Lung (tissue), 12 donors: Measurements from ENCODE around the gene ANKAR. TPM values are rescaled to one million over a fixed set of nuclear protein-coding genes. Genes with fewer than 3 reads are reported as not detected.

ENCODE experiments used
- ATAC-seq: fragments of 200-7000 bp; cut with Tn5 transposase; one replicate; pipeline ENCODE4 v1.9.1; 2020; ENCODE audit warnings: moderate number of reproducible peaks; ENCODE audit not compliant: insufficient read depth, low FRiP score
- DNase-seq, 3 donors: peaks; one replicate each; pipeline ENCODE4 v3.0.0-alpha.2; 2013 to 2017
- H3K27ac ChIP-seq, 2 donors: one replicate each; pipeline ENCODE4 v1.5.1; 2013; ENCODE audit warnings: mild to moderate bottlenecking in 2 of 2, moderate library complexity in 2 of 2, control low read depth in 1 of 2, inconsistent platforms in 1 of 2, low read depth in 1 of 2, low read length in 1 of 2
- H3K27me3 ChIP-seq, 3 donors: one replicate each; pipeline ENCODE4 v1.5.1; 2013; ENCODE audit warnings: low read length in 2 of 3; ENCODE audit not compliant: control insufficient read depth in 3 of 3, insufficient read depth in 3 of 3
- H3K36me3 ChIP-seq, 4 donors: one replicate each; pipeline ENCODE4 v1.5.1; 2013; ENCODE audit warnings: low read length in 4 of 4, mild to moderate bottlenecking in 1 of 4, moderate library complexity in 1 of 4; ENCODE audit not compliant: control insufficient read depth in 4 of 4, insufficient read depth in 4 of 4
- H3K4me1 ChIP-seq, 5 donors: one replicate each; pipeline ENCODE4 v1.5.1; 2013; ENCODE audit warnings: low read length in 5 of 5, mild to moderate bottlenecking in 2 of 5, moderate library complexity in 1 of 5; ENCODE audit not compliant: control insufficient read depth in 5 of 5, insufficient read depth in 5 of 5
- H3K4me3 ChIP-seq: one replicate; pipeline ENCODE4 v1.5.1; 2013; ENCODE audit warnings: mild to moderate bottlenecking, control low read depth, moderate library complexity
- H3K9ac ChIP-seq, 2 donors: one replicate each; pipeline ENCODE4 v1.5.1; 2013; ENCODE audit warnings: low read length in 2 of 2, control low read depth in 1 of 2; ENCODE audit not compliant: insufficient read depth in 1 of 2
- H3K9me3 ChIP-seq, 4 donors: one replicate each; pipeline ENCODE4 v1.5.1; 2013; ENCODE audit warnings: low read length in 3 of 4, mild to moderate bottlenecking in 1 of 4, moderate library complexity in 1 of 4; ENCODE audit not compliant: control insufficient read depth in 4 of 4, insufficient read depth in 3 of 4
- WGBS, 2 donors: extraction: QIAGEN DNeasy Blood & Tissue Kit; methylation state at CpG; one replicate each; pipeline ENCODE4 v1.1.7; 2013; 5-methylcytosine and 5-hydroxymethylcytosine counted together
- polyA plus RNA-seq, 2 donors: library from polyadenylated mRNA; stranded (reverse); fragments of 200-250 nt; gene quantifications; one replicate each; pipeline ENCODE4 v1.2.1, GENCODE V29; 2013
- total RNA-seq, 2 donors: library from RNA; depleted of rRNA in 1 of 2; stranded (reverse); fragments of >200 nt in 1 of 2; gene quantifications; one replicate each; pipeline ENCODE4 v1.2.1, GENCODE V29; 2014 to 2021
- TF ChIP-seq, protein P1 (sequence below): IDR thresholded peaks from 2 replicates; pipeline ENCODE4 v1.5.1; 2012; ENCODE audit warnings: mild to moderate bottlenecking; ENCODE audit errors: control extremely low read depth, extremely low read depth
- donor health status: control.
- donor health status: control.
- donor health status: Bipolar disorder and iron deficiency.
- donor health status: healthy.
- donor health status: DM: yes; HTN: yes; CAD: no.

ANKAR gene
- total and polyA plus RNA-seq, 4 donors = 0.95 to 39.2 (median 6.0) TPM

DNA sequence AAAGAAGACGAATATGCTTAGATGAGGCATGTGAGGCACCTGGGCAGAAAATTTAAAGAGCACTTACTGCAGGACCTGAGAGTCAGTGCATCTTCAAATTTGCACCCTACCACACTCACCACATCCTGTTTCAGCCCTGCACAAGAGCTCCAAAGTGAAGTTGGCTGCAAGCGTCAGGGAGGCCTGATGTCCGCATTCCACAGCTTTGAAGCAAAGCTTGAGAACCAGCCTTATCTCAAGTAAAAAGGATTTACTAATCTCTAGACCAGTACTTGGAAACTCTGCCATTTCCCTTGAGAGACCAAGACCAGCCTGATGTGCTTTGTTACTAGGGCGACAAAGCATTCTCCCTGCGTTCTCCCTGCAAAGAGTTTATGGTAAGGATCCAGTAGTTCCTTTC, 16.6 kb upstream of the ANKAR start:
- Histone ChIP-seq H3K9me3 (peaks cover 0 to 1% (median 0%) of the 10 kb centered on the region in 4 donors), H3K4me1 (peaks cover 0 to 12% (median 7%) of the 10 kb centered on the region in 5 donors), H3K27me3 (no peaks in the 10 kb centered on the region), H3K4me3 (no peak overlapping the region), H3K27ac (peak overlapping the region in 1 of 2 donors; percentile 50), H3K9ac (no peak overlapping the region), H3K36me3 (peaks cover 0 to 2% (median 0%) of the 10 kb centered on the region in 4 donors)
- ATAC-seq (peak; percentile 28), DNase-seq (peak; percentile 65 to 79 (median 67))
- WGBS, 2 donors = 43 to 44% methylated on average over 5 of the region's 5 CpGs
- TF ChIP-seq, protein P1, sequence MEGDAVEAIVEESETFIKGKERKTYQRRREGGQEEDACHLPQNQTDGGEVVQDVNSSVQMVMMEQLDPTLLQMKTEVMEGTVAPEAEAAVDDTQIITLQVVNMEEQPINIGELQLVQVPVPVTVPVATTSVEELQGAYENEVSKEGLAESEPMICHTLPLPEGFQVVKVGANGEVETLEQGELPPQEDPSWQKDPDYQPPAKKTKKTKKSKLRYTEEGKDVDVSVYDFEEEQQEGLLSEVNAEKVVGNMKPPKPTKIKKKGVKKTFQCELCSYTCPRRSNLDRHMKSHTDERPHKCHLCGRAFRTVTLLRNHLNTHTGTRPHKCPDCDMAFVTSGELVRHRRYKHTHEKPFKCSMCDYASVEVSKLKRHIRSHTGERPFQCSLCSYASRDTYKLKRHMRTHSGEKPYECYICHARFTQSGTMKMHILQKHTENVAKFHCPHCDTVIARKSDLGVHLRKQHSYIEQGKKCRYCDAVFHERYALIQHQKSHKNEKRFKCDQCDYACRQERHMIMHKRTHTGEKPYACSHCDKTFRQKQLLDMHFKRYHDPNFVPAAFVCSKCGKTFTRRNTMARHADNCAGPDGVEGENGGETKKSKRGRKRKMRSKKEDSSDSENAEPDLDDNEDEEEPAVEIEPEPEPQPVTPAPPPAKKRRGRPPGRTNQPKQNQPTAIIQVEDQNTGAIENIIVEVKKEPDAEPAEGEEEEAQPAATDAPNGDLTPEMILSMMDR = no peak

DNA sequence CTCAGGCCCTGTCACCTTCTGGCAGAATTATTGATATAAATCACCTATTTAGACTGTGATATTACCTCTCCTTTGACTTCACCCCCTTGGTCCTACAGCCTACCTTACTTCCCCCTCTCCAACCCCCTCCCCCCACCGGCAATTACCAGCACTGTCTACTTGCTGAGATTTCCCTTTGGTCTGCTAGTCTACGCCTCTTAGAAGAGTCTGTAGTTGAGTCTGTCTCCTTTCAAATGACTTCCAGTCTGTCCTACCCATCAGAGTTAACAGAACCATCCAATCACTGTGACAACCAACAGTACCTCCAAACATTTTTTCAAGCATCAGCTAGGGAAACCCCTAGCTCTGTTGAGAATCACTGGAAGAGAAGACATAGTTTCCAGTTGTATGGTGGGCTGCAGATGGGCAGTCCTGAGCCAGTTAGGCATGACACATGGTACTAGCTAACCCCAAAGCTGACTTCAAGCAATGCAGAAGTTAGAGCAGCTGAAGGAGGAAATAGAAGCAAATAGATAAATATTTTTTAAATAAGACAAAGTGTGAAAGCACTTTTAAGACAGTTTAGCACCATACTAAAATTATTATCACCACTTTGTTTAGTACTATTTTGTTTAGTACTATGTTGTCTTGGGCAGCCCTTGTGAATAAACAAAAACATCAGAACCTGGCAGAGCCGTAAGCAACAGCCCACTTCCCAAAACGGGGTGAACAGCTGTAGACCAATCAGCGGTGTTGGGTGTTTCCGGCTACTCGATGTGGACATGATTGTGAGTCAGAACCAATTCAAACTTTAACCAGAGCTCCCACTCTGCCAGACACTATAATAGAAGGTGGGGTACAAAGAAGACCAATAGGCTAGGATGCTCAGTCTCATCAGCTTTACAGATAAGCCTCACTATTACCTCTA, 15.9 kb upstream of the ANKAR start:
- no peaks in the 10 kb centered on the region for H3K27me3 ChIP-seq
- no peak for DNase-seq
- peak overlapping the region in 1 of 2 donors; percentile 50 for H3K27ac ChIP-seq
- H3K4me1 ChIP-seq = peaks cover 0 to 12% (median 7%) of the 10 kb centered on the region in 5 donors
- no peak for ATAC-seq
- WGBS, 2 donors = 49 to 60% methylated on average over 7 of the region's 7 CpGs
- H3K4me3 ChIP-seq = no peak overlapping the region
- H3K36me3 ChIP-seq = peaks cover 0 to 2% (median 0%) of the 10 kb centered on the region in 4 donors
- no peak overlapping the region for H3K9ac ChIP-seq
- no peaks in the 10 kb centered on the region for H3K9me3 ChIP-seq
- TF ChIP-seq, protein P1 = no peak

DNA sequence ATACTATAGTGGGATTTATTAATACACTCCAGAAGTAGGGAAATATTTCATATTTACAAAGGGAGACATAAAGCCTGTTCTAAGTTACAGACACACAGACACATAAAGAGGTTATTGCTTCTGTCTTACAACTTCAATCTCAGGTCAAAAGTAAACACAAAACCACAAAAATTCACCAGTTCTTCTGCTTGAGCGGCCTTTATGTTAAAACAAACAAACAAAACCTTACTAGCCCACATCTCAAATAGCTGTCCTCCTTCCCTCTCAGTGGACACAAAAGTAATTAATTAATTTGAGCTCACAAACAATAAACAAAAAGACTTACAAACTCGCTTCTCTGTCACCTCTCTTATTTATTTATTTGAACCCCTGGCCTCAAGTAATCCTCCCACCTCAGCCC, 14.7 kb upstream of the ANKAR start:
- WGBS, 2 donors = 59 to 78% methylated on average over 2 of the region's 2 CpGs
- TF ChIP-seq, protein P1 = no peak
- no peaks in the 10 kb centered on the region for H3K9me3 ChIP-seq
- H3K27ac ChIP-seq = no peak overlapping the region
- H3K27me3 ChIP-seq = no peaks in the 10 kb centered on the region
- DNase-seq (no peak), ATAC-seq (no peak)
- H3K4me3 ChIP-seq = no peak overlapping the region
- peak overlapping the region in 1 of 2 donors; percentile 38 for H3K9ac ChIP-seq
- peaks cover 0 to 2% (median 0%) of the 10 kb centered on the region in 4 donors for H3K36me3 ChIP-seq
- peaks cover 0 to 12% (median 7%) of the 10 kb centered on the region in 5 donors for H3K4me1 ChIP-seq
